Measurements from ENCODE around the gene PHC1.
A peak's percentile ranks its signal among the peaks of the same experiment; 100 is the strongest.
"Not testable (repeated sequence)": the region's sequence is repeated elsewhere in the genome, so short reads cannot be mapped to it uniquely, and the experiment has no call there.

PHC1 gene

DNA sequence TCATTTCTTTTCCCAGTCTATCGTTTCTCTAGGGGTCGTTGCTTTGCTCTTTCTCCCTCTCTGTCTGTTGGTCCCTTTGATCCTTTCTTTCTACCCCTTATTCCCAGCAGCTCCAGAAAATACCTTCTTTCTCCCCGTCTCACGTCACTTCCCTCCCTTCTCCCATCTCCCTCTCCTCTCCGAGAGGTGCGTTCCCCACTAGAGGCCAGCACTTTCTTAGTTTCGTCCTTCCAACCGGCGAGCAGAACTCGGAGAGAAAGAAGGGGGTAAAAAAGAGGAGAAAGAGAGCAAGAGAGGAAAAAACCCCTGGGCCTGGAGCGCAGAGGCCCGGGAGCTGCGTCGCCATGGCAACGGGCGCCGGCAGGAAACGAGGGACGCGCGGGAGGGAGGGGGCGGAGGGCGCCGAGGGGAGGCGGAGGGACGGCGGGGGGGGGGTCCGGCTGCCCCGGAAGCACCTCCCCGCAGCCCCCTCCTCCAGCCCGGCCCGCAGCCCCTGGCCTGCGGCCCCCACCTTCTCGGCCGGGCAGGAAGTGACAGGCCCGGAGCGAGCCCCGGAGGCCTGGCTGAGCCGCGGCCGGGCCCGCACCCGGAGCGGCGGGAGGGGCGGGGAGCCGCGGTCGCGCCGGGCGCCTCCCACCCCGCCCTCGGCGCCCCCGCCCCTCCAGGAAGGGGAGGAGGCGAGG, at the start of gene PHC1:
Gene PHC1 (plus strand): TSS at position 477 of the 683 bp plus-strand sequence. CDS start 3,169 bp downstream, outside the sequence.
- not testable (repeated sequence) for H3K27ac Mint-ChIP-seq, H3K36me3 Mint-ChIP-seq, H3K27me3 Mint-ChIP-seq, H3K9me3 Mint-ChIP-seq
- peaks cover 15% of the 10 kb centered on the region for H3K4me1 Mint-ChIP-seq
- H3K4me3 Mint-ChIP-seq = peak within 1 kb of the TSS; percentile 84
- ATAC-seq = peak; percentile 85

DNA sequence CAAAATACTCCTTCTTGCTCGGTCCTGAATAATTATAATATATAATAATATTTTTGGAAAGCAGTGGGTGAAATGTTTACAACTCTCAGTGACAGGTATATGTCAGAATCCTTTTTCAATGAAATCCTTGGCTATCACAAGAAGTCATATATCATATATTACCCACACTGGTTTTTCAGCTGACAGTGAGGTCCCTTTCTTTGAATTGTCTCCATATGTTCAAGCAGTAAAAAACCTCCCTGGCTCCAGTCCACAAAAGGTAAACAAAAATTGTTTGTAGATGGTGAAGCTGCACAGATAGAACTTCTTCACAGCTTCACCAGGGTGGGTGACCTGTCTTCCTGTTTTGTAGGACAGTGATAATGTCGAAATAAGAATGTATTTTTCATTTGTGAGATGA, 47.9 kb upstream of the PHC1 start:
- no peaks in the 10 kb centered on the region for H3K9me3 Mint-ChIP-seq
- H3K27me3 Mint-ChIP-seq = no peaks in the 10 kb centered on the region
- H3K27ac Mint-ChIP-seq = no peak overlapping the region
- no peaks in the 10 kb centered on the region for H3K36me3 Mint-ChIP-seq
- no peaks in the 10 kb centered on the region for H3K4me1 Mint-ChIP-seq
- ATAC-seq = no peak
- H3K4me3 Mint-ChIP-seq = no peak overlapping the region

DNA sequence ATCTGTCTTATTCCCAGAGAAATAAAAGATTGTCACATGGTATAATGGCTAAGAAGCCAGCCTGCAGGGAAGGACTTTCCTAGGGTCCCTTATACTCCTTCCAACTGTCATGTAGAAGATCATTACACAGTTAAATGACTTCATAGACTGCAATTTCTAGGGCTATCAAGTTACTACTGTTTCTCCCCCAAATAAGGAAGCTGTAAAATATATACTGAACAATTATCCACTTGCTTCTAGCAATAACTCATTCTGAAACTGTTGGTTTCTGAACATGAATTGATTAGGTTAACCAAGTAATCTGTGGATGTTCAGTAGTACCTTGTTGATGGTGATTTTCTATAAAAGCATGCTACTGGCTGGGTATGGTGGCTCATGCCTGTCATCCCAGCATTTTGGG, 47.3 kb upstream of the PHC1 start:
- H3K9me3 Mint-ChIP-seq = no peaks in the 10 kb centered on the region
- H3K27ac Mint-ChIP-seq = no peak overlapping the region
- no peaks in the 10 kb centered on the region for H3K27me3 Mint-ChIP-seq
- H3K36me3 Mint-ChIP-seq = no peaks in the 10 kb centered on the region
- H3K4me3 Mint-ChIP-seq = no peak overlapping the region
- ATAC-seq = no peak
- no peaks in the 10 kb centered on the region for H3K4me1 Mint-ChIP-seq

DNA sequence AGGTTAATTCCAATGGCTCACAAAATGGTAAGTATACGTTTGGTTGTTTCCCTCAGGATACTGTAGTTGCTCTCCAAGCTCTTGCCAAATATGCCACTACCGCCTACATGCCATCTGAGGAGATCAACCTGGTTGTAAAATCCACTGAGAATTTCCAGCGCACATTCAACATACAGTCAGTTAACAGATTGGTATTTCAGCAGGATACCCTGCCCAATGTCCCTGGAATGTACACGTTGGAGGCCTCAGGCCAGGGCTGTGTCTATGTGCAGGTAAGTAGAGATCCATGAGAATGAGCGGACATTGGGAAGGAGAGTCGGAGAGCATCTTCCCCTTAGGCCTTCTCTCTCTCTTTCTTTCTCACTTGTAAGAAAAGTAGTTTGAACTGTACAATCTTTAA, 46.5 kb upstream of the PHC1 start:
- no peak for ATAC-seq
- H3K27ac Mint-ChIP-seq = no peak overlapping the region
- H3K36me3 Mint-ChIP-seq = no peaks in the 10 kb centered on the region
- no peaks in the 10 kb centered on the region for H3K27me3 Mint-ChIP-seq
- H3K4me1 Mint-ChIP-seq = no peaks in the 10 kb centered on the region
- H3K4me3 Mint-ChIP-seq = no peak overlapping the region
- H3K9me3 Mint-ChIP-seq = no peaks in the 10 kb centered on the region

DNA sequence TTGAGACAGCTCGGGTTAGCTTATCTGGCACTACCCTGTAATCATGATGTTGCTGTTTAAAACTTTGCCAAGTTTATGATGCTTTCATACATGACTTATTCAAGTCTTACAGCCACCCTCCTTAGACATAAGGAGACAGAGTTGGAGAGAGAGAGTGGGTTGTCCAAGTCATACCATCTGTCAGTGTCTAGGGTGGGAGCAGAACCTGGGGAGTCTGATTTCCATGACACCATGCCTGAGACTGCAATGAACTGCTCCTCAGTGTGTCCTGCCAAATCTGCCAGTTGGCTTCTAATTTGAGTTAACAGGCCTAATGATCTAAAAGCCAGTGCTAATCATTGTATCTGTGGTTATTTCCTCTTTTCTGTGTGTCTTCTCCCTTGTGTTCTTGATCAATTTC, 43.7 kb upstream of the PHC1 start:
- H3K9me3 Mint-ChIP-seq = no peaks in the 10 kb centered on the region

DNA sequence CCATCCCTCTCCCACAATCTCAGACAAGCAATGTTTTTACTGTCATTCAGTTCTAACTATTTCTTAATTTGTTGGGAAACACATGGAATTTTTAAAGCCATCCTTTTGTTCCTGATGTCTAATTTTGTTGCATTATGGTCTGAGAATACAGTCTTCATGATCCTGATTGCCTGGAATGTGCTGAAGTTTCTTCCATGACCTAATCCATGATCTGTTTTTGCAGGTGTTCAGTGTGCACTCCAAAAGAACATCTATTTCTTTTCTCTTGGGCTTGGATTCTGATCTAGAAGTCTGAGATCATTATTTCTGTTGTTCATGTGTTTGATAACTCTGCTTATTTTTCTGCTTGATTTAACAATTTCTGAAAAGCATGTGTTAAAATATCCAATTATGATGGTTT, 43.2 kb upstream of the PHC1 start:
- ATAC-seq = no peak
- Mint-ChIP-seq H3K4me3 (no peak overlapping the region), H3K36me3 (no peaks in the 10 kb centered on the region), H3K9me3 (no peaks in the 10 kb centered on the region), H3K27ac (no peak overlapping the region), H3K4me1 (no peaks in the 10 kb centered on the region), H3K27me3 (no peaks in the 10 kb centered on the region)

More for the DNA sequence above, 43.7 kb upstream of the PHC1 start:
- Mint-ChIP-seq H3K4me3 (no peak overlapping the region), H3K36me3 (no peaks in the 10 kb centered on the region), H3K4me1 (no peaks in the 10 kb centered on the region), H3K27me3 (no peaks in the 10 kb centered on the region), H3K27ac (no peak overlapping the region)
- no peak for ATAC-seq

DNA sequence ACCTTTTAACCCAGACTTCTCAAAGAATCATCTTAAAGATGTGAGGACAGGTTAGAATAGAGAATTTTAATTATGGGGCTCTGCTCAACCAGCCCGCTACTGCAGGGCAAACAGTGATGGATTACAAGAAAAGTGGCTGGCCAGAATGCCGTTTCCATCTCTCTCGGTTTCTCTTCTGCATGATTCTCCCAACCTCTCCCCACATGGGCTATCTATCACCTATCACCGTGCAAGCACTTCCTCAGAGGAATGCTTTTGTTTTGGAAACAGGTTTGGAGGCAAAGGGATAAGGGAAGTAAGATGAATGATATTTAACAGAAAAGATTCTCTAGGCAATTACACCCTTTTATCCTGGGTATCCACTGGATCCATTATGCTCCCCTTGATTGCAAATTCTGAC, 37.4 kb upstream of the PHC1 start:
- Mint-ChIP-seq H3K36me3 (no peaks in the 10 kb centered on the region), H3K4me3 (no peak overlapping the region), H3K4me1 (peaks cover 4% of the 10 kb centered on the region), H3K27ac (no peak overlapping the region), H3K27me3 (peaks cover 7% of the 10 kb centered on the region), H3K9me3 (no peaks in the 10 kb centered on the region)
- no peak for ATAC-seq

DNA sequence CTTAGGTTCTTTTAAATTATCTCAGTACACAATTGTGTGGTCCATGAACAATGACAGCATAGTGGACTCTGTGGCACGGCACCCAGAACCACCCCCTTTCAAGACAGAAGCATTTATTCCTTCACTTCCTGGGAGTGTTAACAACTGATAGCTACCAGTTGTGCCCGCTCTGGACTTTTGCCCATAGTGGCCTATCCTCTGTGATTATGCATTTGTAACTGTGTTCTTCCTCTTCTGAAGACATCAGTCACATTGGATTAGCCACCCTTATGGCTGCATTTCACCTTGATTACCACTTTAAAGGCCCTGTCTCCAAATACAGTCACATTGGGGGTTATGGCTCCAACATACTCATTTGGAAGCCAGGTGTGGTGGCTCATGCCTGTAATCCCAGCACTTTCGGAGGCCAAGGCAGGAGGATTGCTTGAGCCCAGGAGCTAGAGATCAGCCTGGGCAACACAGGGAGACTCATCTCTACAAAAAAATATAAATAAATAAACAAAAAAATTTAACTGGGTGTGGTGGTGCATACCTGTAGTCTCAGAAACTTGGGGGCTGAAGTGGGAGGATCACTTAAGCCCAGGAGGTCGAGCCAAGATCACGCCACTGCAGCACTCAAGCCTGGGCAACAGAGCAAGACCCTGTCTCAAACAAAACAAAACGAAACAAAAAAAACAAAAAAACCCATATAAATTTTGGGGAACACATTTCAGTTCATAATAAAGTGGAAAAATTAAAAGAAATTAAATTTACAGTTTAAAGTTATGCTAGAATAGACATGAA, 27.6 kb upstream of the PHC1 start:
- ATAC-seq = no peak
- Mint-ChIP-seq H3K9me3 (no peaks in the 10 kb centered on the region), H3K27ac (no peak overlapping the region), H3K27me3 (peaks cover 14% of the 10 kb centered on the region), H3K36me3 (no peaks in the 10 kb centered on the region), H3K4me1 (peaks cover 7% of the 10 kb centered on the region), H3K4me3 (no peak overlapping the region)

DNA sequence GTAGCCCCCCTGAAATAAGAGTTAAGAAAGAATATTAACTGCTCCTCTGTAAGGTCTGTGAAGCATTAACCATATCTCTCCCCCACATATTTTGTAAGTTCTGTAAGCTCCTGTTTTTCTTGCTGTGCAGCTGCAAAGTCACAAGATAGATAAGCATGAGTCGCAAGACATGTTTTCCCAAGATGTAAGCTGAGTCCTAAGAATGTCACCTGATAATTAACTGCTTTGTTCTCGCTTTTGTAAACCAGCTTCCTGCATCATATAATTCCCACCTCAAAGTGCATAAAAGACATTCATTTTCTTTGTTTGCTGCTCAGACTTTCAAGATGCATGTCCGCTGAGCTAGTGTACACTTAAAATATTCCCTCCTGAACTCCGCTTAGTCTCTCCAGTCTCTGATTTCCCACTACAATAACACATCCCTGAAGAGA, 27.0 kb upstream of the PHC1 start:
- no peak for ATAC-seq
- Mint-ChIP-seq H3K36me3 (no peaks in the 10 kb centered on the region), H3K9me3 (no peaks in the 10 kb centered on the region), H3K27ac (no peak overlapping the region), H3K4me1 (peaks cover 7% of the 10 kb centered on the region), H3K27me3 (peaks cover 14% of the 10 kb centered on the region), H3K4me3 (no peak overlapping the region)

DNA sequence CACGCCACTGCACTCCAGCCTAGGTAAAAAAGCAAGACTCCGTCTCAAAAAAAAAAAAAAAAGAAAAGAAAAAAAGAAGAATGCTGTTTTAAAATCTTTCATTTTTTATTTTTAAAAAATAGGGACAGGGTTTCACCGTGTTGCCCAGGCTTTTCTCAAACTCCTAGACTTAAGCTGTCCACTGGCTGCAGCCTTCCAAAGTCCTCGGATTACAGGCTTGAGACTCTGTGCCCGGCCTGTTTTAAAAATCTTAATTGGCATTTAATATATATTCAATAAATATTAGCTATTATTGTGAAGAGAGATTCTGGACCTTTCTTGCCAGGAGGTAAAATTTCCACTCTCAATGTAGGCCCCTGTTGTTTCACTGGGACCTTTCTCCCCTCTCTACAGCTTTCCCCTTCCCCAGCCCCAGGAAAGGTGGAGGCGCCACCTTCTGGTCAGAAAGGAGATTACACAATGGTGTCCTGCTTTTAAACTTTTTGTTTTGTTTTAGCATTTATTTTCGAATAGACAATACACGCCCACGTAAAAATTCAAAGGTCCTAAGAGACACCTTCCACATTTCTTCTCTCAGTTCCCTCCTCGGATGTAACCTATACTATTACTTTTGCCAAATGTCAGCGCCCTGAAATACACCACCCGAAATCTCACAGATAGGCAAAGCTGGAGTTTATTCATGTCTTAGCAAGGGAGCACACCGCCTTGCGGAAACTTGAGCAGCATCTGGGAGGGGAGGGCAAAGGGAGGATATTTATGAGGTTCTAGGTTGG, 23.8 kb upstream of the PHC1 start:
- H3K4me3 Mint-ChIP-seq = peak overlapping the region; percentile 83
- ATAC-seq = peak; percentile 73
- H3K36me3 Mint-ChIP-seq = no peaks in the 10 kb centered on the region
- H3K9me3 Mint-ChIP-seq = no peaks in the 10 kb centered on the region
- no peaks in the 10 kb centered on the region for H3K27me3 Mint-ChIP-seq
- peaks cover 12% of the 10 kb centered on the region for H3K4me1 Mint-ChIP-seq
- H3K27ac Mint-ChIP-seq = peak overlapping the region; percentile 50

DNA sequence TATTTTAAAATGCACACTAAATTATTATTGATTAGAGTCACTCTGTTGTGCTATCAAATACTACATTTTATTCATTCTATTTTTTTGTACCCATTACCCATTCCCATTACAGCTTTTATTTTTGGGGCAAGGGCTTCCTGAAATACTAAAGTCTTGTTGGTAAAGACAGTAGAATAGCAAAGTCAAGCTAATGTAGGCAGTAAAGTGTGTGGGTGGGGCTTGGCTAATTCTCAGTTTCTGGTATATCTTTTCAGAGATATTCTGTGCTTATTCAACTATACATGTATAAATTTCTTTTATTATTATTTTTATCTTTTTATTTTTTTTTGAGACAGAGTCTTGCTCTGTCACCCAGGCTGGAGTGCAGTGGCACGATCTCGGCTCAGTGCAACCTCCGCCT, 22.3 kb upstream of the PHC1 start:
- Mint-ChIP-seq H3K27me3 (no peaks in the 10 kb centered on the region), H3K4me3 (no peak overlapping the region), H3K4me1 (peaks cover 15% of the 10 kb centered on the region), H3K9me3 (no peaks in the 10 kb centered on the region), H3K36me3 (no peaks in the 10 kb centered on the region), H3K27ac (no peak overlapping the region)
- no peak for ATAC-seq

DNA sequence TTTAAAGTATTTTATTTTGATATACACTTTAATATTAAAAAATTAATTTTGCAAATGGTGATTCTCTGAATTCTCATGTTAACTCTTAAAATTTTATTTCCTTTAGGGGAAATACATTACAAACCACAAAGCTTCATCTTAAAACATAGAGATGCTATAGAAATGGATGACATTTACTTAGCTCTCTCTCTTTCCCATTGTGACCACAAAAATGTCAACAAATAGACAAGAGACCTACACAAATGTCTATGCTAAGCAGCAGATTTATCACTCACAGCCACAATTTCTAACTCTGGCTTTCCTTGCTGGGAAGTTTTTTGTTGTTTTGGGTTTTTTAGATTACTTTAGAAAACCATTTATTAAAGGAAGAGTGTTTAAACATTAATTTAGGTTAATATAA, 19.9 kb upstream of the PHC1 start:
- Mint-ChIP-seq H3K9me3 (no peaks in the 10 kb centered on the region), H3K27ac (no peak overlapping the region), H3K27me3 (no peaks in the 10 kb centered on the region), H3K36me3 (no peaks in the 10 kb centered on the region), H3K4me1 (peaks cover 22% of the 10 kb centered on the region), H3K4me3 (no peak overlapping the region)
- ATAC-seq = no peak

DNA sequence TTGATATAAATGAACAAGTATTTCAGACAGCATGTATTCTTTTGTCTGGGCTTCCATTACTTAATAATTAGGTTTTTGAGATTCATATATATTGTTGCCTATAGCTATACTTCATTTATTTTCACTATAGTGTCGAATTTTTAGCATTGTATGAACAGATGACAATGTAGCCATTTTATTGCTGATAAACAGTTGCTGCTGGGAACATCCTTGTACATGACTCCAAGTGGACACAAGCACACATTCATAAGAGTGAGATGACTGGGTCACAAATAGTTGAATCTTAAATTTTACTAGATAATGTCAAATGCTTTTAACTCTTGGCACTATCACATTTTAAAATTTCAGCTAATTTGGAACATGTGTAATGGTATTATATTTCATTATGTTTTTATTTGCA, 19.3 kb upstream of the PHC1 start:
- no peak overlapping the region for H3K27ac Mint-ChIP-seq
- H3K9me3 Mint-ChIP-seq = no peaks in the 10 kb centered on the region
- ATAC-seq = no peak
- H3K27me3 Mint-ChIP-seq = no peaks in the 10 kb centered on the region
- H3K36me3 Mint-ChIP-seq = no peaks in the 10 kb centered on the region
- no peak overlapping the region for H3K4me3 Mint-ChIP-seq
- peaks cover 22% of the 10 kb centered on the region for H3K4me1 Mint-ChIP-seq

DNA sequence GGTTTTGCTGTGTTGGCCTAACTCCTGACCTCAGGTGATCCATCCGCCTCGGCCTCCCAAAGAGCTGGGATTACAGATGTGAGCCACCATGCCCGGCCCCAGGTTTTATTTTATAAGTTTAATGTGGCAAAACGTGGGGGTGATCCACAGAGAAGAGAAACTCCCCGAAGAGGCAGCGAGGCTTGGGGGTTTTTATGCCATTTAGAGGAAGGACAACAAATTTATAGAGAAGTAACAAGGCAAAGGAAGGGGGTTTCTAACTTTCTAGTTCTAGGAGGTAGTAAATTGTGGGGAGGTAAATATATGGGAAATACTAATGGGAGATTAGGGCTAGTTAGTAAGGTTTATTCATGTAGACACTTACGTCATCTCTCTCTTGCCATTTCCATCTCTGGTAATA, 17.2 kb upstream of the PHC1 start:
- no peaks in the 10 kb centered on the region for H3K9me3 Mint-ChIP-seq
- peaks cover 14% of the 10 kb centered on the region for H3K4me1 Mint-ChIP-seq
- ATAC-seq = no peak
- no peaks in the 10 kb centered on the region for H3K36me3 Mint-ChIP-seq
- H3K27me3 Mint-ChIP-seq = no peaks in the 10 kb centered on the region
- no peak overlapping the region for H3K4me3 Mint-ChIP-seq
- H3K27ac Mint-ChIP-seq = no peak overlapping the region

DNA sequence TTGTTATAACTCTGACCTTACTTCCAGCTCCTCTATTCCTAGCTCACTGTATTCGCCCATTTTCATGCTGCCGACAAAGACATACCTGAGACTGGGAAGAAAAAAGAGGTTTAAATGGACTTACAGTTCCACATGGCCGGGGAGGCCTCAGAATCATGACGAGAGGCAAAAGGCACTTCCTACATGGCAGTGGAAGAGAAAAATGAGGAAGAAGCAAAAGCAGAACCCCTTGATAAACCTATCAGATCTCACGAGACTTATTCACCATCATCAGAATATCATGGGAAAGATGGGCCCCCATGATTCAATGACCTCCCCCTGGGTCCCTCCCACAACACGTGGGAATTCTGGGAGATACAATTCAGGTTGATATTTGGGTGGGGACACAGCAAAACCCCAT, 14.5 kb upstream of the PHC1 start:
- H3K4me1 Mint-ChIP-seq = peaks cover 33% of the 10 kb centered on the region
- H3K27ac Mint-ChIP-seq = no peak overlapping the region
- ATAC-seq = no peak
- peaks cover 8% of the 10 kb centered on the region for H3K9me3 Mint-ChIP-seq
- no peak overlapping the region for H3K4me3 Mint-ChIP-seq
- no peaks in the 10 kb centered on the region for H3K27me3 Mint-ChIP-seq
- H3K36me3 Mint-ChIP-seq = peaks cover 13% of the 10 kb centered on the region

All from stimulated activated memory B cell treated with anti-CD40 and anti-IgM and Interleukin-4, amounts not matched to agents 10 μg/mL and 1 μg/mL and 100 μg/mL, for 72 hours (primary cell).